WI38 (cell line): ENCODE measurements around the gene TMEM17.

Experiments
- H3K4me3 ChIP-seq: 2 replicates; pipeline ENCODE4 v1.5.1; 2011; ENCODE audit warnings: low read depth, mild to moderate bottlenecking, control low read depth, low read length
- CTCF ChIP-seq: IDR thresholded peaks from 2 replicates; pipeline ENCODE4 v1.5.1; 2012; ENCODE audit warnings: low read depth, mild to moderate bottlenecking, control low read depth, low read length

Gene TMEM17

GRCh38 chr2:62471816-62472215 is 34.2 kb downstream of the TMEM17 start:
- no peak for TF ChIP-seq CTCF
- no peak overlapping the region for H3K4me3 ChIP-seq

- no peak overlapping the region for H3K4me3 ChIP-seq
- TF ChIP-seq CTCF = no peak
These were observed 34.6 kb downstream of the TMEM17 start for GRCh38 chr2:62471404-62471803.

GRCh38 chr2:62469548-62469947 is 36.4 kb downstream of the TMEM17 start:
- TF ChIP-seq CTCF = no peak

GRCh38 chr2:62469114-62469513 is 36.9 kb downstream of the TMEM17 start:
- H3K4me3 ChIP-seq = no peak overlapping the region
- no peak for TF ChIP-seq CTCF

More at GRCh38 chr2:62469548-62469947, 36.4 kb downstream of the TMEM17 start:
- H3K4me3 ChIP-seq = no peak overlapping the region

- 0 out of 2 replicates have a peak, but pooled peaks have one; percentile 22 for TF ChIP-seq CTCF
- no peak overlapping the region for H3K4me3 ChIP-seq
These were observed 38.3 kb downstream of the TMEM17 start for GRCh38 chr2:62467475-62468321.

- TF ChIP-seq CTCF = no peak
- no peak overlapping the region for H3K4me3 ChIP-seq
These were observed 38.9 kb downstream of the TMEM17 start for GRCh38 chr2:62467100-62467474.

GRCh38 chr2:62466503-62466854 is 39.5 kb downstream of the TMEM17 start:
- no peak overlapping the region for H3K4me3 ChIP-seq
- no peak for TF ChIP-seq CTCF
